Measurements from ENCODE around the gene GALNT15. TPM values are rescaled to one million over a fixed set of nuclear protein-coding genes. Genes with fewer than 3 reads are reported as not detected.

GALNT15 gene
- total RNA-seq, 2 donors from 2014 or later = 0.35 TPM; not detected in 1

DNA sequence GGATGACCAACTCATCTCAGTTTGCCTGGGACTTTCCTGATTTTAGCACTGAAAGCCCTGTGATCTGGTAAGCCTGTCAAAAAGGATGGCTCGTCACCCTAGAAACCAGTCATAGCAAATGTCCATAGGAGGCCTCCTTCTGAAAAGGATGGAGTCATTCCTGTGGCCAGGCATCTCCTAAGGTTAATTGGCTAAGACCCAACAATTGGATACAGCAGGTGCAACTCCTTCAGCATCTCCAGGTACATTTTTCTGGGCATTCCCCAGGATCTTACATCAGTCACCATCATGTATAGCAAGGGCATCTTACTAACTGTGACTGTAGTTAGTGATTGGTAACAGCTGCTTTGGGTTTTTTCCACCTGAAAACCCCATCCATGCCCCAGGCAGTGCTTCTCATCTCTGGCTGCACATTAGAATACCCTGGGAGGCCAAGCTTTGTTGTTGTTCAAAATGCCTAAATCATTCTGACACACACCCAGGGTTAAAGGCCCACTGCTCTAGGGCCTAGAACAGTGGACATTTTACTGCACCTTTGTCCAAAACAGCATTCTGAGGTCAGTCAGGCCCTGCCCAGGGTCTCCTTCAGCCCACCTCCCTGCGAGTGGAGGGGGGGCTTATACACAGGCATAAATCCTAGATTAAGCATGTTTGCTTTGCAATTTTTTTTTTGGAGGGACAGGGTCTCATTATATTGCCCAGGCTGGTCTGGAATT is 28.3 kb upstream of the GALNT15 start:
- peaks cover 4 to 13% of the 10 kb centered on the region in 2 donors for H3K36me3 Mint-ChIP-seq
- no peak overlapping the region for H3K27ac Mint-ChIP-seq
- peak; percentile 36 to 40 for ATAC-seq
- no peak for DNase-seq (ENCODE audit: low spot score in 2 of 2)
- peaks cover 4 to 15% of the 10 kb centered on the region in 2 donors for H3K9me3 Mint-ChIP-seq

DNA sequence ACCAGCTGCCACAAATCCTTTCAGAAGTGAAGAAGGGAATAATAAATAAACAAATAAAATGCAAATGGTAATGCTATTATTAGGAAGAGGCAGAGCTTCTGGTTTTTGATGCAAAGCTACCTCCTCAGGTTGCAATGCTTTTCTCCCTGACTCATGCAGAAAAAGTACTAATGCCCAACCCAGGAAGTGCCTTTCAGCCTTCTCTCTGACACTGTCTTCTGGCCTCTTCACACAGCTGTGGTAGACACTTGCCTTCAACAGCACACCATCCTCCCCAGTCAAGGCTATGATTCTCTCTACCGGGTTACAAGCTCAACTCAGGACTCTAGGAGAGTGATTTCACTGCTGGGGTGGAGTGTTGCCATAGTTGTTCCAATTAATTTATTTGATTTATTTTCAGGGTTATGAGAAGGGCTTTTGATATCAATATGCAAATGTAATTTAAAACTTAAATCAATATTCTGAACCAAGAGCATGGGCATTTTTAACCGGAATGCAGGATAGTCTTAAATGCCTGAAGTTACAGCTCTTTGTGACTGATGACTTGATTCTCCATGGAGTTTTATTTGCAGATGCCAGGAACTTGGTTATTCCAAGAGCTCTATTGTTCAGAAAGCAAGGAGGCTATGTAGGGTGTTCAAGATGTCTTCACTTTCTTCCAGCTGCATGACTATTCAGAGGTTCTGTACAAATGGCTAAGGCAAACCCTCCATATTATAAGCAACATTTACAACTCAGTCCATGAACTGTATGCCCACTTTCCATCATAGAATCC is 27.1 kb upstream of the GALNT15 start:
- ATAC-seq = peak in 1 of 2 donors; percentile 40
- peaks cover 8 to 20% of the 10 kb centered on the region in 2 donors for H3K9me3 Mint-ChIP-seq
- H3K36me3 Mint-ChIP-seq = peaks cover 4 to 13% of the 10 kb centered on the region in 2 donors
- no peak for DNase-seq (ENCODE audit: low spot score in 2 of 2)
- H3K27ac Mint-ChIP-seq = no peak overlapping the region

DNA sequence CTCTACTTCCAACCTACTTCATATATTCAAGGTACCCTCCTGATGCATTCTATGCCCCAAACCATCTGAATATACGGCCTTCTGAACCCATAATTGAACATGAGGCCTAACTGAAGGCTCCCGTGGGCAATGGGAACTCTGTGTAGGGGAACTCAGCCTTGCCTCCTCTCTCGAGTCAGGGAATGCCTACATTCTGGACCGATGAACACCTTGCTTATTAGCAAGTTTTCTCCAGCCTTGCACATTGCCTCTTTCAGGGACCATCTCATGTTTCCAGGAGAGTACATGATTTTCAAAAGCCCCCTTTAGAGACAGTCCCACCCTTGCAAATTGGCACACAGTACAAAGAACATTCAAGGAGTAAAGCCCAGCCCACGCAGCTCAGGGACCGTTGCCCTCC is 26.3 kb upstream of the GALNT15 start:
- Mint-ChIP-seq H3K36me3 (peaks cover 10 to 13% of the 10 kb centered on the region in 2 donors), H3K9me3 (peaks cover 14 to 22% of the 10 kb centered on the region in 2 donors), H3K27ac (no peak overlapping the region)
- ATAC-seq (no peak), DNase-seq (ENCODE audit: low spot score in 2 of 2) (no peak)

DNA sequence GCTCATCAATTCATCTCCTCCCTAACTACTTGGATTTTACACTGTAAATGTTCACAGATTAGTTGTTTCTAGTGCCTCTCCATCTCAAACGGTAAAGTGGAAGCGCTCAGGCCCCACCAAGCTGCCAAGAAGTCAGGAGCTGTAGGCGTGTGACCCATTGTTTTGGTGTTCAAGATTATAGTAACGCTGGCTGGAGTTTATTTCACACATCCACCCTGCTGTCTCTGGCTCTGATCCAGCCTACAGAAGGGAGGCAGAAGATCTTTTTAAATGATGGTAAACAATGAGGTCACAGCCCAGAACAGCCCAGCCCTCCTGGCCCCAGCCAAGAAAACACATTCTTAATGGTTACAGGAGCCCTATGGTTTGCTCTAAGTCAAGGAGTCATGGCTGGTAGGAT is 25.7 kb upstream of the GALNT15 start:
- H3K36me3 Mint-ChIP-seq = peaks cover 7 to 9% of the 10 kb centered on the region in 2 donors
- ATAC-seq (no peak), DNase-seq (ENCODE audit: low spot score in 2 of 2) (no peak)
- no peak overlapping the region for H3K27ac Mint-ChIP-seq
- H3K9me3 Mint-ChIP-seq = peaks cover 16 to 24% of the 10 kb centered on the region in 2 donors

DNA sequence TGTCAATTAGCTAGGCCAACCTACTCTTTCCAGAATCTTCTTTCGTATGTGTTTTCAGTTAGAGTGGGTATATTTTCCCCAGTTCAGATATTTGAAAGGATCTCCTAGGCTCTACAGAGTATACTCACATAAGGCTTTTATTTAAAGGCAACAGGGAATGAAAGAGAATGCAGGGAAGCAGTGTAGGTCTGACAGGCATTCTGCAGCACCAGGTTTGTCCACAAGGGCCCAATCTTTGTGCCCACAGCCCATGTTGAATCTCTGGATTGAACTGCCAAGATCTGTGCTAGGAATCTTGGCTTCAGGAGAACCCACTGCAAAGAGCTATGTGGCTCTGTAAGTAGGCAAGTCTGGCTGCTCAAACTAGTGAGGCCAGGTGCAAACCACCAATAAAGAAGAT is 24.2 kb upstream of the GALNT15 start:
- DNase-seq (ENCODE audit: low spot score in 2 of 2) = no peak
- H3K27ac Mint-ChIP-seq = no peak overlapping the region
- no peak for ATAC-seq
- H3K36me3 Mint-ChIP-seq = peaks cover 0 to 6% of the 10 kb centered on the region in 2 donors
- H3K9me3 Mint-ChIP-seq = peaks cover 13 to 19% of the 10 kb centered on the region in 2 donors

DNA sequence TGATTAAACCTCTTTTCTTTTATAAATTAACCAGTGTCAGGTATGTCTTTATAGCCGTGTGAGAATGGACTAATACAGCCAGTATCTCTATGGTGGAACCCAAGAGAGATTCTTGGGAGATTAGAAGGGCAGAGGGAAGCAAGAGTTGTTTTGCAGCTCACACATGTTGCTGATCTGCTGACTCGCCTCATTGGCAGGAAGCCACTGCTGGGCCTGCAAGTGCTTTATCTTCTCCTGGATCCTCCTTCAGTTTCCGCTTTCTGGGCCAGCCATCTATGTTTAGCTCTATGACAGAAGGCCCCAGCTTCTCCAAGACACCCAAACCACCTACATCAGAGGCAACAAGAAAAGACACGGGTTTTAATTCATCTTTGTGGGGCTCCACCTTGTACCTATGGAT is 23.4 kb upstream of the GALNT15 start:
- no peak for ATAC-seq
- DNase-seq (ENCODE audit: low spot score in 2 of 2) = no peak

DNA sequence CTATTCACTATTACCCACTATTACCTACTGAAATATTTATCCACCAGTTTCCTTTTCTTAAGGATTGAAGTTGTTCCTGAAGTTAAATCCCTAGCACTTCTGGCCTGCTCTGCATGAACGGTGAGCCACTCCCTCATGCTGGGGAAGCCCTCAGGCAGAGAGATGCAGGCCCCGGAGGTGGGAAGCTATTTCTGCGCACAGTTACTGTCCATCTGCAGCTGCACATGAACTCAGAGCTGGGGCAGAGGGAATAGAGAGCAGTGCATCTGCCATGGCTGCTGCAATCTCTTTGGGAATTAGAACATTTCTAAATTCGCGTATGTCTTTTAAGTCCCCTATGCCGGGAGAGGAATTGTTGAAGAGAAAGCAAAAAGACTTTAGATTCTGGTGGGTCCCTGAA is 6.3 kb upstream of the GALNT15 start:
- Mint-ChIP-seq H3K9me3 (peaks cover 13 to 22% of the 10 kb centered on the region in 2 donors), H3K36me3 (peaks cover 7 to 21% of the 10 kb centered on the region in 2 donors), H3K27ac (no peak overlapping the region)
- no peak for ATAC-seq
- DNase-seq (ENCODE audit: low spot score in 2 of 2) = no peak

More for the DNA sequence above, 23.4 kb upstream of the GALNT15 start:
- Mint-ChIP-seq H3K36me3 (peaks cover 0 to 6% of the 10 kb centered on the region in 2 donors), H3K9me3 (peaks cover 13 to 19% of the 10 kb centered on the region in 2 donors), H3K27ac (no peak overlapping the region)

DNA sequence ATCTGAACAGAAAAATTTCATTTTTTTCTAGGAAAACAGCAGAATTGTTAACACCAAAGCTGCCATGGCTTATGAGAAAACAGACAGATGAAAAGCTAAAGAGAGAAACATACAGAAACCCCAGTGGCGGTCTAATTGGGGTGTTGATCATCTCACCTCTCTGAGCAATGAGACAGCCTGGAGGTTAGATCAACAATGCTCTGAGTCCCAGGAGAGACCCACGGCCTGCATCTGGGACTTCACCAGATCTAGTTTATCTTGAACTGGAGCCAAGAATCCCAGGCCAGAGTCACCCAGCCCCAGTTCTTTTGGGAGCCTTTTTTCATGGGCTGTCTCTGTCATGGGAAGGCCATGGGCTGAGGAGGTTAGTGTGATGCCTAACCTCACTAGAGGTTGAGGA is 3.5 kb upstream of the GALNT15 start:
- H3K9me3 Mint-ChIP-seq = peaks cover 0 to 7% of the 10 kb centered on the region in 2 donors
- ATAC-seq (no peak), DNase-seq (ENCODE audit: low spot score in 2 of 2) (no peak)
- no peaks in the 10 kb centered on the region for H3K36me3 Mint-ChIP-seq
- no peak overlapping the region for H3K27ac Mint-ChIP-seq

DNA sequence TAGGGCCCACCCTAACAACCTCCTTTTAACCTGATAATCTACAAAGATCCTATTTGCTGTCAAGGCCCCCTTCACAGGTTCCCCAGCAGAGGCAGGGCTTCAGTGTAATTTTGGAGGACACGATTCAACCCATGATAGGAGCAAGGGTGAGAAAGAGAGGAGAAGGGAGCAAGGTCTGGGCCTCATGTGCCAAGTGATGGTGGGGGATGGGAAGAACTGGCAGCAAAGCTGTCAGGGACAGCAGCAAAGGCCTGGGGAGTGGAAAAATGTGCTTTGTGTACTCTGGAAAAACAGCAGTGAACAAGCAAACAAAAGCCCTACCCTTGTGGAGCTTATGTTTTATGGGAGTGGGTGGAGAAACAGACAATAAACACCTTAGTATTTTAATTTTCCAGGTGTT is 2.7 kb upstream of the GALNT15 start:
- no peak for DNase-seq (ENCODE audit: low spot score in 2 of 2)
- Mint-ChIP-seq H3K36me3 (no peaks in the 10 kb centered on the region), H3K27ac (peak overlapping the region in 1 of 2 donors; percentile 12), H3K9me3 (peaks cover 0 to 7% of the 10 kb centered on the region in 2 donors)
- no peak for ATAC-seq

DNA sequence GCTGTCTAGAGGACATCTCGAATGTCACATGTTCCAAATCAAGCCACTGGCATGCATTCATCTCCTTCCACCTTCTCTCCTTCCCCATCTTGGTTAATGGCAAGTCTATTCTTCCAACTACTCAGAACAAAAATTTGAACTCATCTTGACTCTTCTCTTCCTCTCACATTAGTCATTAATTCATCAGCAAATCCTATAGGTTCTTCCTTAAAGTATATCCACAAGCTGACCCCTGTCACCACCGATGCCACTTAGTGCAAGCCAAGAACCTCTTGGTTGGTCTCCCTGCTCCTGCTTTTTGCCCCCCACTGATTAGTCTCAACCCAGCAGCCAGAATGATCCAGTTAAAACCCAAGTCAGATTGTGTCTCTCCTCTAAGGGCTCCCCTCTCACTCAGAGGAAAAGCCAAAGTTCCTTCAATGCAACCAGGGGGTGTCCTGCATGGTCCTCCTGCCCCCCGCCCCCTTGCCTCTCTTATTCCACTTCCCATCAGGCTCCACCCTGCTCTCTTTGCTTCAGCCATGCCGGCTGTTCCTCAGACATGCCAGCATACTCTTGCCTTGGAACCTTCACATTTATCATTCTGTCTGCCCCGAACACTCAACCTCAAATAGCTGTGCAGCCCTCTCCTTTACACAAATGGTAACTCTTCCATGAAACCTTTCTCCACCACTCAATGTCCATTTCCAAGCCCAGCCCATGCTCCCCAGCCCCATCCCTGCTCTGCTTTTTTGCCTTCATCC is 1.0 kb upstream of the GALNT15 start:
- H3K36me3 Mint-ChIP-seq = no peaks in the 10 kb centered on the region
- no peak for DNase-seq (ENCODE audit: low spot score in 2 of 2)
- no peak for ATAC-seq

DNA sequence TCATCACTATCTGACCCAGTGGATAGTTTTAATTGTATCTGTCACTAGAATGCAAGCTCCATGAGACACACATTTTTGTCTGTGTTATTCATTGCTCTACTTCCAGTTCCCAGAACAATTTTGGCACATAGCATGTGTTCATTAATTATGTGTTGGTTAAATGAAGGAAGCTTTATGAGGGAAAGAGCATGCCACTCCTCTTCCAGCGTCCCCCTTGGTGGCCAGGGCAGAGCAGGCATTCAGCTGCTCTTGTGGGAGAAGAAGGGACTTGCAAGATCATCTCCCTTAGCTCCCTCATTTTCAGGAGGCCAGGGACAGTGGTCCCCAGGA is 489 bp upstream of the GALNT15 start:
- H3K36me3 Mint-ChIP-seq = no peaks in the 10 kb centered on the region
- H3K27ac Mint-ChIP-seq = no peak overlapping the region
- no peak for ATAC-seq
- H3K9me3 Mint-ChIP-seq = peaks cover 0 to 7% of the 10 kb centered on the region in 2 donors
- DNase-seq (ENCODE audit: low spot score in 2 of 2) = no peak

More for the DNA sequence above, 1.0 kb upstream of the GALNT15 start:
- Mint-ChIP-seq H3K27ac (no peak overlapping the region), H3K9me3 (peaks cover 0 to 7% of the 10 kb centered on the region in 2 donors)

DNA sequence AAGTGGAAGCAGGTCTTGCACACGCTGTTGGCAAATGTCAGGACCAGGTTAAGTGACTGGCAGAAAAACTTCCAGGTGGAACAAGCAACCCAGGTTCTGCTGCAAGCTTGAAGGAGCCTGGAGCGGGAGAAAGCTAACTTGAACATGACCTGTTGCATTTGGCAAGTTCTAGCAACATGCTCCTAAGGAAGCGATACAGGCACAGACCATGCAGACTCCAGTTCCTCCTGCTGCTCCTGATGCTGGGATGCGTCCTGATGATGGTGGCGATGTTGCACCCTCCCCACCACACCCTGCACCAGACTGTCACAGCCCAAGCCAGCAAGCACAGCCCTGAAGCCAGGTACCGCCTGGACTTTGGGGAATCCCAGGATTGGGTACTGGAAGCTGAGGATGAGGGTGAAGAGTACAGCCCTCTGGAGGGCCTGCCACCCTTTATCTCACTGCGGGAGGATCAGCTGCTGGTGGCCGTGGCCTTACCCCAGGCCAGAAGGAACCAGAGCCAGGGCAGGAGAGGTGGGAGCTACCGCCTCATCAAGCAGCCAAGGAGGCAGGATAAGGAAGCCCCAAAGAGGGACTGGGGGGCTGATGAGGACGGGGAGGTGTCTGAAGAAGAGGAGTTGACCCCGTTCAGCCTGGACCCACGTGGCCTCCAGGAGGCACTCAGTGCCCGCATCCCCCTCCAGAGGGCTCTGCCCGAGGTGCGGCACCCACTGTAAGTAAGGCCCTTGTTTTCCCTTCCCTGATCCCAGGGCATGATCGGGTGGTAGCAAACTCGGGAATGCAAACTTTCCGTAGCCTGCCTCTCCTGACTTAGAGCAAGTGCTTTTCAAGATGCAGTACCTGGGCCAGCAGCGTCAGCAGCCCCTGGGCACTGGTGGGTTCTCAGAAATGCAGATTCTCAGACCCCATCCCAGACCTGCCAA is 759 bp downstream of the GALNT15 start:
- Mint-ChIP-seq H3K36me3 (no peaks in the 10 kb centered on the region), H3K27ac (no peak overlapping the region), H3K9me3 (no peaks in the 10 kb centered on the region)
- DNase-seq (ENCODE audit: low spot score in 2 of 2) (no peak), ATAC-seq (no peak)

DNA sequence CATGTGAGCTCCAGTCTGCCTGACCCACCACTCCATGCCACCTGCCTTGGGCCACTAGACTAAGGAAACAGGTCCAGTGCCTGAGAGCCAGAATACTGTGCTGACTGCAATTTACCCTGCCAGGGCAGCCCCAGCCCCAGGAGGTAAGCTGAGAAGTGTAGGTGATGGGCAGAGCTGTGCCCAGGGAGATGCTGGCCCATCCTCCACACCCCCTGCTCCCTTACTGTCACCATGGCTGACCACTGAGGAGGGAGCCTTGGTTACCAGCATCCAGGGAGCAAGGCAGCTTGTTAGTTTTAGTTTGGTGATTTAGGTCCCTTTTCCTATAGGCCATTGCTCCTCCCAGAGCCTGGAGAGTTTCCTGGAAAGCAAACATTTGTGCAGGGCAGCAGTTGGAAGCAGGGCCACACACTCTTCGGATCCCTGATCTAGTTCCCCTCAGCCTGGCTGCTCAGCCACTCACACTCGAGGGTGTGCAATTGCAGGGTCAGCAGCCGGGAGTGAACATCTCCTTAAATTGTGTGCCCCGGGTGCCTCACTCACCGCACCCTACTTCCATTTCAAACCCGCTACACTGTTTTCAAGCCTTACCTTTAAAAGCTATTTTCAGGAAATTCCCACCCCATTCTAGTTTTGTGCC is 2.0 kb downstream of the GALNT15 start:
- no peak overlapping the region for H3K27ac Mint-ChIP-seq
- H3K9me3 Mint-ChIP-seq = no peaks in the 10 kb centered on the region
- no peak for ATAC-seq
- no peak for DNase-seq (ENCODE audit: low spot score in 2 of 2)
- no peaks in the 10 kb centered on the region for H3K36me3 Mint-ChIP-seq

DNA sequence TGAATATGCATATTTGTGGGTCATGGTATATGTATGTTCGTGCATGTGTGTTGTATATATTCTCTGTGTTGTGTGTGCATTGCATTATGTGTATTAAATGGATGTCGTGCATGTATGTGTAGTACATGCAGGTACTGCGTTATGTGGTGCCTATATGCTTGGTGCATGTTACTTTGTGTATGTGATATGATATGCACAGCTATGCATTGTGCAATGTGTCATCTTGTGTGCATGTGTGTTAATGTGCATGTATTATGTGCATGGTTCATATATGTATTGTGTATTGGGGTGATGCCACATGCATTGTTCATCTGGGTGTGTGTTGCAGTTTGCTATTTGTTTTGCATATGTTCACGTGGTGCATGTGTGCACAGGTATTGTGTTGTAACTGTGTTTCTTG is 2.9 kb downstream of the GALNT15 start:
- ATAC-seq (no peak), DNase-seq (ENCODE audit: low spot score in 2 of 2) (no peak)
- Mint-ChIP-seq H3K36me3 (no peaks in the 10 kb centered on the region), H3K27ac (no peak overlapping the region), H3K9me3 (no peaks in the 10 kb centered on the region)

DNA sequence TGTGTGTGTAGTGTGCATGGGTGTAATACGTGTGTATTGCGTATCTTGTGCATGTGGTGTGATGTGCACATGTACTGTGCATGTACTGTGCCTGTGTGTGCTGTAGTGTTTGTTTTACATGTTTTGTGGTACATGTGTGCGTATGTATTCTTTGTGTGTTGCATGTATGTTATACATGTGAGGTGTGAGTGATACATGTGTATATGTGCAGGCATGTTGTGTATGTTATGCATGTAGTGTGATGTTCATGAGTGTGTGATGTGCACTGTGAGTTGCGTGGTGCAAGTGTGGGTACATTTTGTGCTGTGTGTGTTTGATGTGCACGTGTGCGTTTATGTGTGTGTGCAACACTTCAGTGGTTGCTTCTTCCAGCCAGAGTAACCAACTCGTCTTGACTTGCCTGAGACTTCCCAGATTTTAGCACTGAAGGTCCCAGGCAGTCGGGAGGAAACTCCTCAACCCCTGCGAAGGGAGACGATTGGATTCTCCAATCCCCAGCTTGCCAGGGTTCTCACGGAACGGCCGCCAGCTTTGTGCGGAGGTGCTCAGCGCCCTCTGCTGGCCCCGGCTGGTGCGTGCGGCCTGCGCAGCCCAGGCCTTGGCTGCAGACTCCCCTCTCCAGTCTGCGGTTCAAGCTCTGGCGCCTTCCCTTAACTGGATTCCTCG is 3.6 kb downstream of the GALNT15 start:
- Mint-ChIP-seq H3K9me3 (no peaks in the 10 kb centered on the region), H3K36me3 (no peaks in the 10 kb centered on the region), H3K27ac (no peak overlapping the region)
- peak; percentile 62 to 81 for DNase-seq (ENCODE audit: low spot score in 2 of 2)
- ATAC-seq = peak; percentile 85 to 88
